NT2/D1 (cell line): ENCODE measurements around the gene IL21R.

ENCODE experiments used
- DNase-seq: peaks from one replicate; pipeline ENCODE4 v3.0.0-alpha.2; 2011; ENCODE audit warnings: low read depth, low spot score
- H3K27me3 ChIP-seq: 2 replicates; pipeline ENCODE4 v1.6.0; 2011; ENCODE audit warnings: mild to moderate bottlenecking; ENCODE audit not compliant: insufficient read length, insufficient read depth
- H3K36me3 ChIP-seq: 2 replicates; pipeline ENCODE4 v1.6.1; 2011; ENCODE audit warnings: mild to moderate bottlenecking, low read length, mixed read lengths; ENCODE audit not compliant: insufficient read depth, insufficient read length
- H3K4me1 ChIP-seq: 2 replicates; pipeline ENCODE4 v1.5.1; 2011; ENCODE audit not compliant: insufficient read depth, insufficient read length
- H3K4me3 ChIP-seq: 2 replicates; pipeline ENCODE4 v1.5.1; 2011; ENCODE audit warnings: low read depth; ENCODE audit not compliant: insufficient read length
- H3K9ac ChIP-seq: 2 replicates; pipeline ENCODE4 v1.6.0; 2011; ENCODE audit warnings: low read depth; ENCODE audit not compliant: insufficient read length
- H3K9me3 ChIP-seq: 2 replicates; pipeline ENCODE4 v1.5.1; 2011; ENCODE audit warnings: mild to moderate bottlenecking, low read length; ENCODE audit not compliant: insufficient read depth
- SUZ12 ChIP-seq: IDR thresholded peaks from 2 replicates; pipeline ENCODE4 v1.6.1; 2011; ENCODE audit not compliant: insufficient read length, insufficient read depth; ENCODE audit errors: extremely low read depth
- YY1 ChIP-seq: IDR thresholded peaks from 2 replicates; pipeline ENCODE4 v1.6.1; 2011; ENCODE audit not compliant: insufficient read length, insufficient read depth
- ZNF274 ChIP-seq: IDR thresholded peaks from 2 replicates; pipeline ENCODE4 v1.6.1; 2011; ENCODE audit warnings: mild to moderate bottlenecking, low read depth, low read length

The IL21R gene

DNA sequence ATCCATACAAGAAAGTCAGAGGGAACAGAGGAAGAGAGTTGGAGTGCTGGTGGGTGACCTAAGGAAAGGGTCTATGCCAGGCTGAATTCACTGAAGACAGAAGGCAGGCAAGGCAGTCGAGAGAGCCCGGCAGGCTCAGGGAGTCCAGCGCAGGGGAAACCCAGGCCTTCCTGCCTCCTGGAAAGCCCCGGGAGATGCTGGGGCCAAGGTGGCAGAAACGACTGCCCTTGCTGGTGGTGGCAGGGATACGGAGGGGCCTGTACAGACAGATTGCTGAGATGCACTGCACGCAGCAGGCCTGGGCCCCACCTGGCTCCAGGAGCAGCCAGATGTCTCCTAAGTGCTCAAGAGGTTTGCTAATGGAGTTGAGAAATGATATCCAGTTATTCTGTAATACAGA lies 87.9 kb downstream of the IL21R start:
- H3K9me3 ChIP-seq, result no peaks in the 10 kb centered on the region
- H3K9ac ChIP-seq, result no peak overlapping the region
- H3K36me3 ChIP-seq, result peaks cover 96% of the 10 kb centered on the region
- DNase-seq, result no peak
- no peak for TF ChIP-seq SUZ12
- no peak for TF ChIP-seq YY1
- TF ChIP-seq ZNF274, result no peak
- H3K4me3 ChIP-seq, result no peak overlapping the region
- H3K27me3 ChIP-seq, result no peaks in the 10 kb centered on the region
- no peaks in the 10 kb centered on the region for H3K4me1 ChIP-seq

DNA sequence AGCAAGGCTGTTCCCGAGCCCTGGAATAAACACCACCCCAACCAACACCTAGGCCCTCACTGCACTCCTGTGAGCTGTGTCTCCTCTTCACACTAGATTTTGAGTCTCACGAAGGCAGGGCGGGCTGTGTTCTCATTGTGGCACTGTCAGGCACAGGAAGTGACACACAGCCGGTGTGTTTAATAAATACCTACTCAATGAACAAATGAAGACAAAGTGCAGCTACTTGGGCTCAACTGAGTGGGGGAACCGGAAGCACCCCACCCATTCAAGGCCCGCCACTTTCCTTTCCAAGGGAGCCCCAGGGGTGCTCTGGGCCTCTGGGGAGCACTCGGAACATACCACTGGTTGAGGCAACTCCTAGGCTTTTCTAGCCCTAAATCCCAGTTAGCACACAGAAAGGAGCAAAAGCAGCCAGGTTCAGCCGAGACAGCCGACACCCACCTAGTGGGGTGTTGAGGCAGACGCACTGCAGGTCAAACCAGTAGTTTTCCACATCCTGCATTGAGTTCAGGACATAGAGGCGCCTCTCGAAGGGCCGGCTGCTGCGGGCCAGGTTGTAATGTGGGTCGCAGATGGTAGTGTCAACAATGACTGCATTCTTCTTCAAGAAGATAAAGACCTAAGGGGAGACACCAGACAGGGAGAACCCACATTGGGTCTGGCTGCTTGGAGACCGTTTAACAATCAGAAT lies 90.1 kb downstream of the IL21R start:
- no peaks in the 10 kb centered on the region for H3K9me3 ChIP-seq
- no peaks in the 10 kb centered on the region for H3K4me1 ChIP-seq
- H3K27me3 ChIP-seq, result no peaks in the 10 kb centered on the region
- no peak overlapping the region for H3K4me3 ChIP-seq
- DNase-seq, result no peak
- H3K36me3 ChIP-seq, result peaks cover 96% of the 10 kb centered on the region
- no peak for TF ChIP-seq ZNF274
- TF ChIP-seq SUZ12, result no peak
- no peak for TF ChIP-seq YY1
- H3K9ac ChIP-seq, result no peak overlapping the region

DNA sequence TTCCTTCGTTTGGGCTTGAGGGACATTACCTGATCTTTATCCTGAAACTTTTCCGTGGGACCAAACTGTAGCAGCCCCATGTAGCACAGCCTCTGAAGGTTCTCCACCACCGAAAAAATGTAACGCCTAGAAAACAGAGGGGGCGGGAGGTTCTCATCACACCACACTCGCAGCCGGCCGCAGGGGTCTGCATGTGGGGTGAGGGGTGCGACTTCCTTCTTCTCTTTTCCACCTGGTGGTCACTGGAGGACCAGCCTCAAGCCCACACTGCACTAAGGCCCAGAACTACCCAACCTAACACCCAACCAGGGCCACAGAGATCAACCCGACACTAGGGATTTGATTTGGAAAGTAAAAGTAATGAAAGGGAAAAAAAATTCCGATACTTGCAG lies 90.6 kb downstream of the IL21R start:
- Histone ChIP-seq H3K4me3 (no peak overlapping the region), H3K9me3 (no peaks in the 10 kb centered on the region), H3K27me3 (no peaks in the 10 kb centered on the region), H3K9ac (no peak overlapping the region), H3K36me3 (peaks cover 96% of the 10 kb centered on the region), H3K4me1 (no peaks in the 10 kb centered on the region)
- DNase-seq, result no peak
- no peak for TF ChIP-seq YY1
- TF ChIP-seq ZNF274, result no peak
- no peak for TF ChIP-seq SUZ12

DNA sequence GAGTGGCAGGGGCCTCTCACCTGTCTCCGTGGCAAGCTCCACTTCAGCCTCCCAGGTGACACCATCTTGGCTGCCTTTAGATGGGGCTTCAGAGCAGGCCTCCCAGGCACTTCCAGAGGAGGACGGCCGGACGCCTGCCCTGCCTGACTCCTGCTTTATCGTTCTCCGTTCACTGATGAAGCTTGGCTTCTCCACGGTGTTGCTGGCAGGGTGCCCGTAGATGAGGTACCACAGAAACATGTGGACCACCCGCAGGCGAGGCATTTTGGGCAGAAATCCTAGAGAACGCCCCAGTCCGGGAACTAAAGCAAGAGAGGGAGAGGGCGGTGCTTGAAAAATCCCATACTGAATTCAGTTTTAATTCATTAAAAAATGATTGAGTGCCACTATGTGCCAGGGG lies 93.2 kb downstream of the IL21R start:
- peaks cover 96% of the 10 kb centered on the region for H3K36me3 ChIP-seq
- H3K9me3 ChIP-seq, result no peaks in the 10 kb centered on the region
- no peaks in the 10 kb centered on the region for H3K27me3 ChIP-seq
- no peak overlapping the region for H3K4me3 ChIP-seq
- DNase-seq, result no peak
- no peak overlapping the region for H3K9ac ChIP-seq
- H3K4me1 ChIP-seq, result no peaks in the 10 kb centered on the region
- TF ChIP-seq YY1 (no peak), ZNF274 (no peak), SUZ12 (no peak)

DNA sequence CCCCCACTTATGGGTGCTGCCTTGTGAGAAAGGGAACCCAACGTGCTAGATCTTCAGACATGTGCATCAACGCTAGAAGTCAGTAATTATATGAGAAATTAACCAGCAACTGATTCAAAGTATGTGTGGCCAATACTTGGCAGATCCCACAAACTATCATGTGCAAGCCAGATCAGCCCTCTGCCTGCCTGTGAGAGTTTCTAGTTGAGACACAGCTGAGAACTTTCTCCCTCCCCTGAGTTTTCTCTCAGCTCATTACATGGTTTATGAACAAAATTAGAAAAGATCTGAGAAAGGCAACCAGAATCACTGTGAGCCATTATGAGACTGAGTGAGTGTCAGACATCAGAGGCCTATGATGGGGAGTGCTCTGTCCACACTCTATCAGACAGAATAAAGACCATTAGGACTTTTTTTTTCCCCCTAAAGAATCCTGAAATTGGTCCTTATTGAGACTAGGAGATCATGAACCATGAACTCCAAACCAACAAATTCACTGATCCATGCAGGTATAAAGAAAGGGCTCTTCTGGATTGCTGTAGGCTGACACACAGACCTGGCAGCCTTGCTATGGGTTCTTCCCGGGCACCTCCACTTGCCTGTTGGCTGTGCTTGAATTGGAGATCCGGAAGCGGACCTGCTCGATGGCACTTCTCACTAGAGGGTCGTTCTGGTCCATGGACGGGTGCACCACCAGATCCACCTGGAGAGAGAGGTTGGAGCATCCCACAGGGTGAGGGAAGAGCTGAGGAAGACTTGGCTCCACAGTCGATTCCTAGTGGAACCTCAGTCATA lies 96.3 kb downstream of the IL21R start:
- no peak for TF ChIP-seq ZNF274
- TF ChIP-seq SUZ12, result no peak
- TF ChIP-seq YY1, result no peak
- DNase-seq, result no peak
- H3K27me3 ChIP-seq, result no peaks in the 10 kb centered on the region
- no peak overlapping the region for H3K4me3 ChIP-seq
- peaks cover 95% of the 10 kb centered on the region for H3K36me3 ChIP-seq
- H3K4me1 ChIP-seq, result no peaks in the 10 kb centered on the region
- H3K9me3 ChIP-seq, result no peaks in the 10 kb centered on the region
- H3K9ac ChIP-seq, result no peak overlapping the region

DNA sequence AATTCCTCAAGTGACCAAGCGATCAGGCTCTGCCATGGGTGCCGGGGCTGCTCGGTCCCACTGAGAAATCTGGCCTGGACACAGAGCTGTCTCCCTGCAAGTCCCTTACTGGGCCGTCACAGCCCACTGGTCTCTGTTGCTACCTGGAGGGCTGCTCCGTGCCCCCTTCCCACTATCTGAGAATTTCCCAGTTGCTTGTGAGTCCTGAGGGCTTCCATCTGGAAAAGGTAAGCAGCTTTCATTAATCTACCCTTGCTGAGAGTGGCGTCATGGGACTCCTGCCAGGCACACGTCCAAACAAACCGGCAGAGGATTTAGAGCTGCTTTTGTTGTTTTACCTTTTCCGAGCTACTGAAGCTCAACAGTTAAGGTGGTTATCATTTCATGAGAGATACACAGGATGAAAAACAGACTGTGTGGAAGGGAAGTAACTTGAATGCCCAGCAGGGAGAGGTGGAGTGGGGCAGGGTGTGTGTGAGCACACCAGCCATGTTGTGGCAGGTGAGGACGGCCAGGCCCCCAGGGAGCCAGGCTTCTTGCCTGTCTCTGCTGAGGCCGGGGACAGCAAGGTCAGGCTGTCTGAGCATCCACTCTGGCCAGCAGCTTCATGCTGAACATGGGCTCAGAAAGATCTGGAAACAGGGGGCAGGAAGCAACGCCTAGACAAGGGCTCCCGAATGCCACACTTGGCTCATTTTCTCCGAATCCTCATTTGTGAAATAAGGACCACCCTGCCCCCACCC lies 97.1 kb downstream of the IL21R start:
- Histone ChIP-seq H3K4me1 (no peaks in the 10 kb centered on the region), H3K36me3 (peaks cover 96% of the 10 kb centered on the region), H3K4me3 (no peak overlapping the region), H3K27me3 (no peaks in the 10 kb centered on the region), H3K9ac (no peak overlapping the region), H3K9me3 (no peaks in the 10 kb centered on the region)
- DNase-seq, result no peak
- TF ChIP-seq YY1 (no peak), SUZ12 (no peak), ZNF274 (no peak)

DNA sequence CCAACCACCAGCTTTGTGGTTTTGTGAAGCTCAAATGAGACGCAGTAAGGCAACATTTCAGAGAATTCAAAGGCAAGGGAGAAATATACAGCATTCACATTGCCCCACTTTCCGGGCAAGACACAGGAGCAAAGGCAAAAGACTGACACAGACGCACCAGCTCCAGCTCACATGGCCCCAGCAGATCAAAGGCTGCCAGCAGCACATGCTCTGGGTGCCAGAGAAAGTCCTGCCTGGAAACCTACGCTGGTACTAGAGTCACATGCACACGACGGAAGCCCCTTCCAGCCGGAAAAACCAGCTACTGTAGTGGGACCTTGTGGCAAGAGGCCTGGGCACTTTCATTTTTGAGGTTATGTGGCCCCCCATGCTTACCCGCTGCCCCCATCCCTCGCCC lies 97.7 kb downstream of the IL21R start:
- Histone ChIP-seq H3K9me3 (no peaks in the 10 kb centered on the region), H3K27me3 (no peaks in the 10 kb centered on the region), H3K4me3 (no peak overlapping the region), H3K36me3 (peaks cover 98% of the 10 kb centered on the region), H3K9ac (no peak overlapping the region), H3K4me1 (no peaks in the 10 kb centered on the region)
- TF ChIP-seq ZNF274 (no peak), YY1 (no peak), SUZ12 (no peak)
- DNase-seq, result no peak
